ENCODE results near the gene TOMM22. TPM values are rescaled to one million over a fixed set of nuclear protein-coding genes. Genes with fewer than 3 reads are reported as not detected.
A peak's percentile ranks its signal among the peaks of the same experiment; 100 is the strongest.

TOMM22 gene
- total and polyA plus RNA-seq, 2 experiments from 2014 or later = 84.0 to 131 TPM

DNA sequence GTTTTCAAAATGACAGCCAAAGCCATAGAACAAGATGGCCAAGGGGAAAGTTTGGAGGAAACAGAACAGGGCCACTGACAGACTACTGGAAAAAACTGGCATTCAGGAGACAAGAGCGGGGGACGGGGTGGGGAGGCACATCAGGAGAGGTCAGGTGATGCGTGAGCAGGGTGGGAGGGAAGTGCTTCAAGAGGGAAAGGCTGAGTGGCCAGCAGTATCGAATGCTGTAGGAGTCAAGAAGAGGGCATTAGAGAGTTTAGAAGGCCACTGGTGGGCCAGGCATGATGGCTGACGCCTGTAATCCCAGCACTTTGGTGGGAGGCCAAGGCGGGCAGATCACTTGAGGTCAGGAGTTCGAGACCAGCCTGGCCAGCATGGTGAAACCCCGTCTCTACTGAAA, 32.2 kb downstream of the TOMM22 start (continued):
- TF ChIP-seq, protein P1, sequence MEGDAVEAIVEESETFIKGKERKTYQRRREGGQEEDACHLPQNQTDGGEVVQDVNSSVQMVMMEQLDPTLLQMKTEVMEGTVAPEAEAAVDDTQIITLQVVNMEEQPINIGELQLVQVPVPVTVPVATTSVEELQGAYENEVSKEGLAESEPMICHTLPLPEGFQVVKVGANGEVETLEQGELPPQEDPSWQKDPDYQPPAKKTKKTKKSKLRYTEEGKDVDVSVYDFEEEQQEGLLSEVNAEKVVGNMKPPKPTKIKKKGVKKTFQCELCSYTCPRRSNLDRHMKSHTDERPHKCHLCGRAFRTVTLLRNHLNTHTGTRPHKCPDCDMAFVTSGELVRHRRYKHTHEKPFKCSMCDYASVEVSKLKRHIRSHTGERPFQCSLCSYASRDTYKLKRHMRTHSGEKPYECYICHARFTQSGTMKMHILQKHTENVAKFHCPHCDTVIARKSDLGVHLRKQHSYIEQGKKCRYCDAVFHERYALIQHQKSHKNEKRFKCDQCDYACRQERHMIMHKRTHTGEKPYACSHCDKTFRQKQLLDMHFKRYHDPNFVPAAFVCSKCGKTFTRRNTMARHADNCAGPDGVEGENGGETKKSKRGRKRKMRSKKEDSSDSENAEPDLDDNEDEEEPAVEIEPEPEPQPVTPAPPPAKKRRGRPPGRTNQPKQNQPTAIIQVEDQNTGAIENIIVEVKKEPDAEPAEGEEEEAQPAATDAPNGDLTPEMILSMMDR (conservative IDR thresholded peaks at IDR 0.05; ENCODE audit: low read depth in 2 of 2) = no peak
- TF ChIP-seq EZH2 (IDR thresholded peaks at IDR 0.05; ENCODE audit: low read depth, unreplicated experiment) (no peak), JUNB (IDR thresholded peaks at IDR 0.05; ENCODE audit: unreplicated experiment) (no peak), NANOG (IDR thresholded peaks at IDR 0.05; ENCODE audit: borderline replicate concordance) (no peak), ZNF331 (CRISPR knock-in tag; IDR thresholded peaks at IDR 0.05; ENCODE audit: low read depth) (no peak)
- TF ChIP-seq, protein P2, sequence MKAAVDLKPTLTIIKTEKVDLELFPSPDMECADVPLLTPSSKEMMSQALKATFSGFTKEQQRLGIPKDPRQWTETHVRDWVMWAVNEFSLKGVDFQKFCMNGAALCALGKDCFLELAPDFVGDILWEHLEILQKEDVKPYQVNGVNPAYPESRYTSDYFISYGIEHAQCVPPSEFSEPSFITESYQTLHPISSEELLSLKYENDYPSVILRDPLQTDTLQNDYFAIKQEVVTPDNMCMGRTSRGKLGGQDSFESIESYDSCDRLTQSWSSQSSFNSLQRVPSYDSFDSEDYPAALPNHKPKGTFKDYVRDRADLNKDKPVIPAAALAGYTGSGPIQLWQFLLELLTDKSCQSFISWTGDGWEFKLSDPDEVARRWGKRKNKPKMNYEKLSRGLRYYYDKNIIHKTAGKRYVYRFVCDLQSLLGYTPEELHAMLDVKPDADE (IDR thresholded peaks at IDR 0.05) = no peak
- TF ChIP-seq, protein P3, sequence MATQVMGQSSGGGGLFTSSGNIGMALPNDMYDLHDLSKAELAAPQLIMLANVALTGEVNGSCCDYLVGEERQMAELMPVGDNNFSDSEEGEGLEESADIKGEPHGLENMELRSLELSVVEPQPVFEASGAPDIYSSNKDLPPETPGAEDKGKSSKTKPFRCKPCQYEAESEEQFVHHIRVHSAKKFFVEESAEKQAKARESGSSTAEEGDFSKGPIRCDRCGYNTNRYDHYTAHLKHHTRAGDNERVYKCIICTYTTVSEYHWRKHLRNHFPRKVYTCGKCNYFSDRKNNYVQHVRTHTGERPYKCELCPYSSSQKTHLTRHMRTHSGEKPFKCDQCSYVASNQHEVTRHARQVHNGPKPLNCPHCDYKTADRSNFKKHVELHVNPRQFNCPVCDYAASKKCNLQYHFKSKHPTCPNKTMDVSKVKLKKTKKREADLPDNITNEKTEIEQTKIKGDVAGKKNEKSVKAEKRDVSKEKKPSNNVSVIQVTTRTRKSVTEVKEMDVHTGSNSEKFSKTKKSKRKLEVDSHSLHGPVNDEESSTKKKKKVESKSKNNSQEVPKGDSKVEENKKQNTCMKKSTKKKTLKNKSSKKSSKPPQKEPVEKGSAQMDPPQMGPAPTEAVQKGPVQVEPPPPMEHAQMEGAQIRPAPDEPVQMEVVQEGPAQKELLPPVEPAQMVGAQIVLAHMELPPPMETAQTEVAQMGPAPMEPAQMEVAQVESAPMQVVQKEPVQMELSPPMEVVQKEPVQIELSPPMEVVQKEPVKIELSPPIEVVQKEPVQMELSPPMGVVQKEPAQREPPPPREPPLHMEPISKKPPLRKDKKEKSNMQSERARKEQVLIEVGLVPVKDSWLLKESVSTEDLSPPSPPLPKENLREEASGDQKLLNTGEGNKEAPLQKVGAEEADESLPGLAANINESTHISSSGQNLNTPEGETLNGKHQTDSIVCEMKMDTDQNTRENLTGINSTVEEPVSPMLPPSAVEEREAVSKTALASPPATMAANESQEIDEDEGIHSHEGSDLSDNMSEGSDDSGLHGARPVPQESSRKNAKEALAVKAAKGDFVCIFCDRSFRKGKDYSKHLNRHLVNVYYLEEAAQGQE (IDR thresholded peaks at IDR 0.05; ENCODE audit: unreplicated experiment) = no peak

DNA sequence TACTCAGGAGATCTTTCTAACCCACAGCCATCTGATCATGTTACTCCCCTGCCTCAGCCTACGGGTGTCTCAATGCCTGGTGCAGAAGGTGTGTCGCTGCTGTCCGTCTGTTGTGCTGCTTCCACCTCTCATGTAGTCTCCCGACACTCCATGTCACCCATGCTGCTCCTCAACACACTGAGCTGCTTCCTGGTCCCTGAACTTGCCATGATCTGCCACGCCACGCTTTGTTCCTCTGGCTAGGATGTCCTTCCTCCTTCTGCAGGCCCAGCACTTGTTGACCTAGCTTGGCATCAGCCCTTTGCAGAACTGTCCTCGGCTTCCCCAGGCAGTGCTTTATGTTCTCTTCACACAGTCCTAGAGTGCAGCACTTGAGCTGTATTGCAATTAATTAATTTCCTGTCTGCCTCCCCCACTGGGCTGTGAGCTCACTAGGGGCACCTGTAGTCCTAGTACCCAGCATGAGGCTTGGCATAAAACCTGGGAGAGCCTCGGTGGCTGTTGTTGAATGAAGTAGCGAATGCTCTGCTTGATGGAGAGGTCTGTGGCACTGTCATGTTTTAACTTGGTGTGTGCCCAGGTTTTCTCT, 33.5 kb downstream of the TOMM22 start:
- peaks cover 7% of the 10 kb centered on the region for H3K27me3 Mint-ChIP-seq (ENCODE audit: insufficient read depth, low read depth, poor library complexity)

More for the DNA sequence above, 33.5 kb downstream of the TOMM22 start:
- H3K4me2 ChIP-seq = no peak overlapping the region
- no peak overlapping the region for H3K4me3 ChIP-seq
- peak overlapping the region; percentile 54; the same call in 1 of the 2 replicates for H3K27ac Mint-ChIP-seq
- H3K4me1 ChIP-seq (ENCODE audit: insufficient read depth) = peaks cover 31% of the 10 kb centered on the region
- H3K27me3 ChIP-seq (ENCODE audit: insufficient read depth) = no peaks in the 10 kb centered on the region
- no peak overlapping the region for H2AFZ ChIP-seq
- H3K9me2 ChIP-seq (ENCODE audit: insufficient read depth) = no peaks in the 10 kb centered on the region
- peaks cover 55% of the 10 kb centered on the region for H3K79me2 ChIP-seq (replicated peaks; ENCODE audit: insufficient read depth)
- H3F3A ChIP-seq (replicated peaks; ENCODE audit: low read depth) = 0 out of 2 replicates have a peak, but pooled peaks cover 4% of the 10 kb centered on the region
- DNase-seq (ENCODE audit: low spot score) (no peak), ATAC-seq (no peak)
- H3K4me1 Mint-ChIP-seq = peaks cover 42% of the 10 kb centered on the region
- H3K27ac ChIP-seq (ENCODE audit: low read depth) = no peak overlapping the region
- H3K36me3 Mint-ChIP-seq (ENCODE audit: low read depth) = peaks cover 38% of the 10 kb centered on the region
- H3K9me3 Mint-ChIP-seq = no peaks in the 10 kb centered on the region
- TF ChIP-seq, protein P3 (IDR thresholded peaks at IDR 0.05; ENCODE audit: unreplicated experiment) = no peak
- H4K20me1 ChIP-seq (replicated peaks; ENCODE audit: insufficient read depth) = peaks cover 54% of the 10 kb centered on the region
- peaks cover 25% of the 10 kb centered on the region; the same call in 1 of the 2 replicates for H3K36me3 ChIP-seq (ENCODE audit: insufficient read depth)
- no peak overlapping the region; the same call in 2 of the 3 replicates for H3K4me3 Mint-ChIP-seq

Measured in GM23338 (cell line).